ENCODE data around the gene ALDH1L1. TPM values are rescaled to one million over a fixed set of nuclear protein-coding genes. Genes with fewer than 3 reads are reported as not detected.
"Not testable (repeated sequence)": the region's sequence is repeated elsewhere in the genome, so short reads cannot be mapped to it uniquely, and the experiment has no call there.

Gene ALDH1L1
- total RNA-seq, 6 donors from 2014 or later, result 2.4 to 11.5 (median 4.7) TPM

DNA sequence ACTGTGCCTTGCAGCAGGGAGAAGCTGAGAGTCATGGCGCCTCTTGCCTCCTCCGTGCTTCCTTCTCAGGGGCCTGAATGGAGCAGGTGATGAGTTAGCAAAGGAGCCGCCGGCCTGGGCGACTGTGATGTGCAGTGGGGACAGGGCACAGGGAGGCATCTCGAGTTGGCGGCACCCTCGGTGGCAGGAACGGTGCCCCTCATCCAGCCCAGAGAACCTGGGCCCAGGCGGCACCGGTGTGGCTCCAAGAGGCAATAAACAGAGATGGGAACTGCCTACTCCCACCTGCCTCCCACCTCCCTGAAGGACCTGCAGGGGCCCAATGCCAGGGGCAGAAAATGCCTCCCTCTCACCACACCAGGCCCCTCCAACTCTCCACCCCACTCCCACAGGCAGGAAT, 102.6 kb downstream of the ALDH1L1 start:
- TF ChIP-seq EP300 (IDR thresholded peaks at IDR 0.05) (no peak), POLR2AphosphoS5 (IDR thresholded peaks at IDR 0.05) (no peak)
- DNase-seq (peak in 1 of 2 donors; percentile 65), ATAC-seq (ENCODE audit: low FRiP score in 2 of 2) (no peak)
- WGBS, 2 donors, result 97% methylated on average over 7 to 11 of the region's 11 CpGs
- Histone ChIP-seq H3K9me3 (no peaks in the 10 kb centered on the region), H3K36me3 (no peaks in the 10 kb centered on the region), H3K27me3 (no peaks in the 10 kb centered on the region), H3K4me3 (no peak overlapping the region), H3K4me1 (peaks cover 0 to 3% (median under 1%) of the 10 kb centered on the region in 4 donors), H3K27ac (no peak overlapping the region)

DNA sequence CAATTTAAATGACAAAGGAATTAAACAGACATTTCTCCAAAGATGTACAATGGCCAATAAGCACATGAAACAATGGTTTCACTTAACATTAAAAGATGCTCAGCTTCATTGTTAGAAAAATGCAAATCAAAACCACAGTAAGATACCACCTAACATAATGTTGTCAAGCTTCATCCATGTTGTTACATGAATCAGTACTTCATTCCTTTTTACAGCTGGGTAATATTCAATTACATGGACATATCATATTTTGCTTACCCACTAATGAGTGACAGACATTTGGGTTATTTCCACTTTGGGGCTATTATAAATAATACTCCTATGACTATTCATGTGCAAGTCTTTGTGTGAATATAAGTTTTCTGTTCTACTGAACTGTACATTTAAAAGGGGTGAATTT, 104.2 kb downstream of the ALDH1L1 start:
- TF ChIP-seq EP300 (IDR thresholded peaks at IDR 0.05), result no peak
- TF ChIP-seq POLR2AphosphoS5 (IDR thresholded peaks at IDR 0.05), result no peak
- no peak for TF ChIP-seq CTCF (IDR thresholded peaks at IDR 0.05)
- no peak for TF ChIP-seq POLR2A (IDR thresholded peaks at IDR 0.05)
- ATAC-seq (ENCODE audit: low FRiP score in 2 of 2) (no peak), DNase-seq (no peak)
- H3K4me1 ChIP-seq, result no peaks in the 10 kb centered on the region
- H3K4me3 ChIP-seq, result no peak overlapping the region
- no peaks in the 10 kb centered on the region for H3K36me3 ChIP-seq
- no peak overlapping the region for H3K27ac ChIP-seq
- H3K27me3 ChIP-seq, result no peaks in the 10 kb centered on the region
- no peaks in the 10 kb centered on the region for H3K9me3 ChIP-seq

DNA sequence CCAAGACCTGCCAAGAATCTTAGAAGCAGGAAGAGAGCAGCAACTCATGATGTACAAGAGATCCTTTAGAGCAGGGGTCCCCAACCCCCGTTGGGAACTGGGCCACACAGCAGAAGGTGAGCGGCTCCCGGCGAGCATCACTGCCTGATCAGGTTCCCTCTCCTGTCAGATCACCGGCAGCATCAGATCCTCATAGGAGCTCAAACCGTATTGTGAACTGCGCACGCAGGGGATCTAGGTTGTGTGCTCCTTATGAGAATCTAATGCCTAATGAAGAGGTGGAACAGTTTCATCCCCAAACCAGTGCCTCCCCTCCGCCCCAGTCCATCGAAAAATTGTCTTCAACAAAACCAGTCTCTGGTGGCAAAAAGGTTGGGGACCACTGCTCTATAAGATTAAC, 110.2 kb downstream of the ALDH1L1 start:
- WGBS, 2 donors, result 89 to 94% methylated on average over 6 to 10 of the region's 10 CpGs
- H3K27me3 ChIP-seq, result no peaks in the 10 kb centered on the region
- ATAC-seq (ENCODE audit: low FRiP score in 2 of 2) (no peak), DNase-seq (no peak)
- no peak overlapping the region for H3K27ac ChIP-seq
- no peaks in the 10 kb centered on the region for H3K4me1 ChIP-seq
- H3K36me3 ChIP-seq, result peaks cover 0 to 9% (median 2%) of the 10 kb centered on the region in 4 donors
- no peak for TF ChIP-seq POLR2AphosphoS5 (IDR thresholded peaks at IDR 0.05)
- TF ChIP-seq POLR2A (IDR thresholded peaks at IDR 0.05), result no peak
- no peak for TF ChIP-seq CTCF (IDR thresholded peaks at IDR 0.05)
- TF ChIP-seq EP300 (IDR thresholded peaks at IDR 0.05), result no peak
- H3K9me3 ChIP-seq, result no peaks in the 10 kb centered on the region
- H3K4me3 ChIP-seq, result no peak overlapping the region

DNA sequence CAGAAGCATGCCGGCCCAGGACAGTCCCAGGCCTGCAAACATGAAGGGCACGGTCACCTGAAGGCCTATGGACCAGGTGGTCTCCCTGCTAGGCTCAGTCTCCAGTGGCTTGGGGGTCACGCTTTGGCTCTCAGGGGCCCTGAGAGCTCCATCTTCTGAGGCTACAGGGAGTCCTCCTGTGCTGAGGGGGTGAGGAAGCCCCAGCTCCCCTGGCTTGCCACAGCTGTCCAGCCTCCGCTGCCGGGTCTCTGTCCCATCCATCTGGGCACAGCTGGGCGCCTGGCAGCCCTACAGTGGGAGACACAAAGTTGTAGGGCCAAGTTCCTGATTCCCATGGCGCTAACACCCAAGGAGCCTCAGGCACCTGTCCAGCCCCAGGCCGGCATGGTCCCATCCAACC, 112.4 kb downstream of the ALDH1L1 start:
- DNase-seq (no peak), ATAC-seq (ENCODE audit: low FRiP score in 2 of 2) (no peak)
- TF ChIP-seq EP300 (IDR thresholded peaks at IDR 0.05), result no peak
- no peak for TF ChIP-seq POLR2A (IDR thresholded peaks at IDR 0.05)
- TF ChIP-seq POLR2AphosphoS5 (IDR thresholded peaks at IDR 0.05), result no peak
- no peak for TF ChIP-seq CTCF (IDR thresholded peaks at IDR 0.05)
- Histone ChIP-seq H3K4me3 (no peak overlapping the region), H3K4me1 (peaks cover 0 to 12% (median 0%) of the 10 kb centered on the region in 4 donors), H3K9me3 (no peaks in the 10 kb centered on the region), H3K27me3 (no peaks in the 10 kb centered on the region), H3K36me3 (peaks cover 0 to 9% (median 2%) of the 10 kb centered on the region in 4 donors), H3K27ac (no peak overlapping the region)
- WGBS, 2 donors, result 90 to 100% methylated on average over 6 to 8 of the region's 8 CpGs

DNA sequence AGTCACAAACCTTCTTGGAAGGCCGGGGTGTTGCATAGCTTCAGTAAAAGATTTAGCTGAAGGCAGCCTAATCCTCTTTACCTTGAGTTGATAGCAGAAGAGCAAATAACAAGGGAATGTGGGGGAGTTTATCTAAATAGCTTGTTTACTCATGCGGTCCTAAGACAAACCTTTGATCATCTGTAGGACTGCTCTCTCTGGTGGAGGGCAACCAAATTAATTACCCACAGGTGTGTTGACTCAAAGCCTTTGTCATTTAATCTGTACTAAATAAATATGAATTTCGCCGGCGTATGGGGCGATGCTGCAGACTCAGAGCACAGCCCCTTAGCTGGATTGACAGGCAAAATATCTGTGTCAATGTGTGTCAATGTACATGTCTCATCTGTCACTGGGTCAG, 113.7 kb downstream of the ALDH1L1 start:
- not testable (repeated sequence) for H3K36me3 ChIP-seq; H3K27me3 ChIP-seq; ATAC-seq (ENCODE audit: low FRiP score in 2 of 2); H3K9me3 ChIP-seq; DNase-seq; H3K4me3 ChIP-seq; H3K27ac ChIP-seq
- H3K4me1 ChIP-seq, result peaks cover 0 to 12% (median 0%) of the 10 kb centered on the region in 4 donors
- 92 to 96% methylated on average over 6 of the region's 6 CpGs for WGBS, 2 donors

- H3K4me1 ChIP-seq, result peaks cover 0 to 12% (median 0%) of the 10 kb centered on the region in 4 donors
- ATAC-seq (ENCODE audit: low FRiP score in 2 of 2) (no peak), DNase-seq (no peak)
- no peak overlapping the region for H3K4me3 ChIP-seq
- H3K27me3 ChIP-seq, result no peaks in the 10 kb centered on the region
- WGBS, 2 donors, result 85 to 94% methylated on average over 1 to 3 of the region's 3 CpGs
- peaks cover 0 to 9% (median 2%) of the 10 kb centered on the region in 4 donors for H3K36me3 ChIP-seq
- H3K9me3 ChIP-seq, result no peaks in the 10 kb centered on the region
- TF ChIP-seq POLR2A (IDR thresholded peaks at IDR 0.05) (no peak), CTCF (IDR thresholded peaks at IDR 0.05) (no peak), POLR2AphosphoS5 (IDR thresholded peaks at IDR 0.05) (no peak), EP300 (IDR thresholded peaks at IDR 0.05) (no peak)
- H3K27ac ChIP-seq, result no peak overlapping the region
These were observed 114.5 kb downstream of the ALDH1L1 start for GRCh38 chr3:126065876-126066275.
